ENCODE results near the gene POMT1. TPM values are rescaled to one million over a fixed set of nuclear protein-coding genes. Genes with fewer than 3 reads are reported as not detected.

POMT1 gene
- total RNA-seq, 1 donor from 2014 or later = 46.3 TPM

DNA sequence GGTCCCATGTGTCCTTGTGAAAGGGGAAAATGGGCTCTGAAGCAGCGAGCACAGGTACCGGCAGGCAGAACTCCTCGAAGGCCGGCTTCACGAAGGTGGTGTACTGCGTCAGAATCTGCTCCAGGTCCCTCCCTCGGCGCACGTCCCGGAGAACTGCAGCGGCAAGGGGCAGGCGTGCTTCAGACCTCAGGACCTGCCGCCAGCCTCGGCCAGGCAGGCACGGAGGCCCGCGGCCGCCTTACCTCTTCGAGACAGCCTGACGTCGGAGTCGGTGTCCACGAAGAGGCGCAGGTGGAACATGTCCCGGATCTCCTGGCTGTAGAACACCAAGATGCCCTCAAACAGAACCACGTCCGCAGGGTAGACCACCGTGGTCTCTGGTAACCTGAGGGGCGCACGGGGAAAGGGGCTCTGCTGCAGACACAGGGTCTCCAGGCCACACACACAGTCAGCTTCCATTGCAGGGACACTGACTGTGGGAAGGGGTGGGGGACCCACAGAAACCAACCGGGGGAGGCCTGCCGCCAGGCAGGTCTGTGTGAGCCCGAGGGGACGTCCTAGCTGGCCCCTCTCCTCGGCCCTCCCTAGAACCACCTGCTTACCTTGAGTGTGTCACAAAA, 26.3 kb downstream of the POMT1 start:
- H3K27me3 Mint-ChIP-seq (ENCODE audit: low read depth) = no peaks in the 10 kb centered on the region
- H3K4me3 Mint-ChIP-seq = peak overlapping the region; percentile 85
- no peak for DNase-seq (ENCODE audit: low read depth, low spot score)
- no peaks in the 10 kb centered on the region for H3K9me3 Mint-ChIP-seq
- H3K4me1 Mint-ChIP-seq = peaks cover 9% of the 10 kb centered on the region
- peaks cover 3% of the 10 kb centered on the region for H3K36me3 Mint-ChIP-seq (ENCODE audit: low read depth)
- H3K27ac Mint-ChIP-seq (ENCODE audit: unreplicated experiment) = no peak overlapping the region
- no peak for TF ChIP-seq CTCF (conservative IDR thresholded peaks at IDR 0.05)

DNA sequence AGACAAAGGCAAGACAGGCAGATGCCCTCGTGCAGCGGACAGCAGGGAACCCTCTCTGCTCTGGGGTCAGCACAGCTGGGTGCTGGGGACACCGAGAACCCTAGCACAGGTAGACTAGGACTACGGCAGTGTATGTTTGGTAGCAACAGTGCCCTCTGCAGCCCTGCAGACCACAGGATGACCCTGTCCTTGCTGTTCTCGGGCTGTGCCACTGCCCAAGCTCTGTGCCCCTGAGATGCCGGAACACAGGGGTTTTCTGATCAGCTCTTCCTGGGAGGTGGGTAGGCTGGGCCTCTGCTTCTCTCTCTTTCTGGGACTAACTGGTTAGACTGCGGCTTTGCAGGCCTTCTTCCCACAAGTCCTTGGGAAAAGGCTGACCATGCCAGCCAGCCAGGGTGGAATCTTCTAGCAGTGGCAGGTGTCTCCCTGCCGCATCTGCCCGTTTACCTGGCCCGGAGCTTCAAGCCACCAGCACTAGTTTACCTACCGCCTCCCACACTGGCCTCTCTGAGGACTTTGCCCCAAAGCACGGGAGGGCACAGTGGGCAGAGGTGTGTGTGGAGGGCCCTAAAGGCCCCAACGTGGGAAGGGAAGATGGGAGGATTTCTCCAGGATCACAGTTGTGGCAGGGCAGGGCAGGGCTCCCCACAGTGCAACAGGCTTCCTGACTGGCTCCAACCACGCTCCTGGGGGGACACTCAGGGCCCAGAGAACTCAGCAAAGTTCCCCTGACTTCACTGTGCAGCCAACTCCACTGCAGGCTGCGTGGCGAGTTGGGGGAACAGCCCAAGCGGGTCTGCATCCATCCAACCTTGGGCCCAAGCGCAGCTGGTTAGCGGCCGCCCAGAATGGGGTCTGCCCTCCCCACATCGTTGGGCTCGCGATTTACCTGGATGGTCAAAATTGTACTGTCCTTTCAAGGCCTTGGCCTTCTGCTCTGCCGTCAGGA, 27.2 kb downstream of the POMT1 start:
- Mint-ChIP-seq H3K4me1 (peaks cover 9% of the 10 kb centered on the region), H3K27ac (ENCODE audit: unreplicated experiment) (peak overlapping the region; percentile 72), H3K27me3 (ENCODE audit: low read depth) (no peaks in the 10 kb centered on the region), H3K4me3 (peak overlapping the region; percentile 85), H3K9me3 (no peaks in the 10 kb centered on the region), H3K36me3 (ENCODE audit: low read depth) (peaks cover 3% of the 10 kb centered on the region)
- DNase-seq (ENCODE audit: low read depth, low spot score) = no peak
- no peak for TF ChIP-seq CTCF (conservative IDR thresholded peaks at IDR 0.05)

DNA sequence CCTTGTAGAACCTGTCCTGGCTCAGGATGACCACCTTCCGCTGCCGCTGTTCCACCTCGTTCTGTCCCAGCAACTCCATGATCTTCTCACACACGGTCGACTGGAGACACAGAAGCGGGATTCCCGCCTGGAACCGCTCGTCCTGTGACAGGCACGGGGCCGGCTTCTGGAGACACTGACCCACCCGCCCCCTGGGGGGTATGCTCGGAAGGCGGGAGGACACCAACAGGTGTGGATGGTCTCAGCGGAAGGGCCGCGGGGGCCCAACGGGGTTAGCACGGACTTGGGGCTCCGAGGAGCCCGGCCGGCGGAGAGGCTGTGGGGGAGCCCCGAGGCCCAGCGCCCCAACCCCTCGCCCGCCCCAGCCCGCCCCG, 27.8 kb downstream of the POMT1 start:
- Mint-ChIP-seq H3K27ac (ENCODE audit: unreplicated experiment) (peak overlapping the region; percentile 72), H3K4me3 (peak overlapping the region; percentile 85), H3K9me3 (no peaks in the 10 kb centered on the region), H3K4me1 (peaks cover 9% of the 10 kb centered on the region), H3K36me3 (ENCODE audit: low read depth) (peaks cover 3% of the 10 kb centered on the region), H3K27me3 (ENCODE audit: low read depth) (no peaks in the 10 kb centered on the region)
- TF ChIP-seq CTCF (conservative IDR thresholded peaks at IDR 0.05) = peak; percentile 33
- DNase-seq (ENCODE audit: low read depth, low spot score) = peak; percentile 32

DNA sequence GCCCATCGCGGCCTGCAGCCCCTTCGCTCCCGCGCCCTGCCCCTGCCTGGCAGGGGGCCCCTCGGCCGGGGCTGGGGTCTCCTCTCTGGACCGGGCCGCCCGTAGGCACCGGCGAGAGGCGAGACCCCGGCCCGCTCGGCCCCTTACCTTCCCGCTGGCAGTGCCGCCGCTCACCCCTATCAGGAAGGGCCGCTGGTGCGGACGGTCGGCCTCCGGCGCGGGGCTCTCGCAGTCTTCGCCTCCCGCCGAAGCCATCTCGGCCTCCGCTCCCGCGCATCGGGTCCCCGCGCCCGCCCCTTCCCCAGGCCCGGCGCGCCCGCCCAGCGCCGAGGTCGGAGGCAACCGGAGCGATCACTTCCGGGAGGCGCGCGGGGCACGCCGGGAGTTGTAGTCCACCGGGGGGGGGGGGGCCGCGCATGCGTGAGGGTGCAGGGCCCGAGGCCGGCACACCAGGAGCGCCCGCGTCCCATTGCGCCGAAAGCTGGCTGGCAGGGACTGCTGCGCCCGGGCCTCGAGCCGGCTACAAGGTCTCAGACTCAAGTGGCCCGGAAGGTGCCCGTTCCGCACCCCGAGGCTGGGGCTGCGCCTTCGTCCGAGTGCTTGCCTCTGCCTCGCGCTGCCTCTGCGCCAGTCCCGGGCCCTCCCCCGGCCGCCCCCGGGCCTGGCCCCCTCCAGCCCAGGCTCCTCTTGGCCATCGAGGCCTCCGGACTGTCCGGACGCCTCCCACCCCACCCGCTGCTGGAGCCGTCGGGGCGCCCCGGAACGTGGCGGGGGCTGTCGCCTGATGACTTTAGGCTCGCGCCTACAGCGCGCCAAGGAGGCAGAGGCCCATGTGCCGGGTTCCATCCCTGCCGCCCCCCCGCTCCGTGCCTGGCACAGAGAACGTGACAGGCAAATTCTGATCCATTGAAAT, 28.5 kb downstream of the POMT1 start, which contains the start of gene UCK1:
Gene UCK1 (minus strand): TSS at position 344 of the 913 bp plus-strand sequence. CDS start 89 bp downstream, at position 255.
- H3K4me1 Mint-ChIP-seq = peaks cover 9% of the 10 kb centered on the region
- TF ChIP-seq CTCF (conservative IDR thresholded peaks at IDR 0.05) = peak; percentile 4
- peak; percentile 72 for DNase-seq (ENCODE audit: low read depth, low spot score)
- H3K4me3 Mint-ChIP-seq = peak within 1 kb of the TSS; percentile 85
- peaks cover 3% of the 10 kb centered on the region for H3K36me3 Mint-ChIP-seq (ENCODE audit: low read depth)
- no peaks in the 10 kb centered on the region for H3K9me3 Mint-ChIP-seq
- no peaks in the 10 kb centered on the region for H3K27me3 Mint-ChIP-seq (ENCODE audit: low read depth)
- peak within 1 kb of the TSS; percentile 72 for H3K27ac Mint-ChIP-seq (ENCODE audit: unreplicated experiment)

DNA sequence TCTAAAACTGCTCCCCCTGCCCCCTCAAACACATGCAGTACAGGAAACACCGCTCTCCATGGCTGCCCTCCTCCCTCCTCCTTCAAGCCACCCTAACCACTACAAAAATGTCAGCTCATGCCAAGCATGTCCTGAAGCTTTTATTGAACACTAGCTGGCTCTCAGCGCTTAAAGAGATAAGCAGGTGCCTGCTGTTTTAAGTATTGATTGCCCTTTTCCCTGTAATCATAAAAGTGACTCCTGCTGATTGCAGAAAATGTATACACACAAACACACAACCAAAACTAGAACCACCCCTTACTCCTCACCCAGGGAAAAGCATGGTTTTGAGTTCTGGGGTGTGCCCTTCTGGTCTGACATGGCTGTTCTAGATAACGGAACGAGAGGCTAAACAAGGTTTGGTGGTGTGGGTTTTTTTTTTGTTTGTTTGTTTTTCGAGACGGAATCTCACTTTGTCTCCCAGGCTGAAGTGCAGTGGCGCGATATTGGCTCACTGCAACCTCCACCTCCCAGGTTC, 32.1 kb downstream of the POMT1 start:
- Mint-ChIP-seq H3K4me1 (peaks cover 7% of the 10 kb centered on the region), H3K36me3 (ENCODE audit: low read depth) (no peaks in the 10 kb centered on the region), H3K4me3 (peak overlapping the region; percentile 51), H3K9me3 (peaks cover 5% of the 10 kb centered on the region), H3K27ac (ENCODE audit: unreplicated experiment) (peak overlapping the region; percentile 90), H3K27me3 (ENCODE audit: low read depth) (no peaks in the 10 kb centered on the region)
- no peak for TF ChIP-seq CTCF (conservative IDR thresholded peaks at IDR 0.05)
- DNase-seq (ENCODE audit: low read depth, low spot score) = no peak

Data from neural crest cell (in vitro differentiated cells).